ENCODE measurements around the gene LRIG1.

Gene LRIG1

GRCh38 chr3:66383998-66384745 lies 116.7 kb downstream of the LRIG1 start:
- no peak for TF ChIP-seq RAD21 (IDR thresholded peaks at IDR 0.05; ENCODE audit: low read depth)
- no peak for TF ChIP-seq CEBPB (IDR thresholded peaks at IDR 0.05)
- no peak for TF ChIP-seq EP300 (IDR thresholded peaks at IDR 0.05; ENCODE audit: borderline replicate concordance)
- no peak for TF ChIP-seq NFIC (IDR thresholded peaks at IDR 0.05)
- no peak for TF ChIP-seq TEAD4 (IDR thresholded peaks at IDR 0.05)
- TF ChIP-seq TCF12 (IDR thresholded peaks at IDR 0.05; ENCODE audit: low read depth) = no peak
- TF ChIP-seq TAF1 (IDR thresholded peaks at IDR 0.05; ENCODE audit: low read depth) = no peak
- TF ChIP-seq MAX (IDR thresholded peaks at IDR 0.05) = no peak
- TF ChIP-seq, protein P1, sequence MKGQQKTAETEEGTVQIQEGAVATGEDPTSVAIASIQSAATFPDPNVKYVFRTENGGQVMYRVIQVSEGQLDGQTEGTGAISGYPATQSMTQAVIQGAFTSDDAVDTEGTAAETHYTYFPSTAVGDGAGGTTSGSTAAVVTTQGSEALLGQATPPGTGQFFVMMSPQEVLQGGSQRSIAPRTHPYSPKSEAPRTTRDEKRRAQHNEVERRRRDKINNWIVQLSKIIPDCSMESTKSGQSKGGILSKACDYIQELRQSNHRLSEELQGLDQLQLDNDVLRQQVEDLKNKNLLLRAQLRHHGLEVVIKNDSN (IDR thresholded peaks at IDR 0.05) = no peak
- no peak for TF ChIP-seq YY1 (IDR thresholded peaks at IDR 0.05; ENCODE audit: low read depth)
- TF ChIP-seq REST (IDR thresholded peaks at IDR 0.05; ENCODE audit: low read depth) = no peak
- TF ChIP-seq FOXM1 (IDR thresholded peaks at IDR 0.05; ENCODE audit: borderline replicate concordance, low read depth) = no peak
- TF ChIP-seq EGR1 (IDR thresholded peaks at IDR 0.05) = no peak
- no peak for TF ChIP-seq ZBTB7A (IDR thresholded peaks at IDR 0.05; ENCODE audit: low read depth)

DNA sequence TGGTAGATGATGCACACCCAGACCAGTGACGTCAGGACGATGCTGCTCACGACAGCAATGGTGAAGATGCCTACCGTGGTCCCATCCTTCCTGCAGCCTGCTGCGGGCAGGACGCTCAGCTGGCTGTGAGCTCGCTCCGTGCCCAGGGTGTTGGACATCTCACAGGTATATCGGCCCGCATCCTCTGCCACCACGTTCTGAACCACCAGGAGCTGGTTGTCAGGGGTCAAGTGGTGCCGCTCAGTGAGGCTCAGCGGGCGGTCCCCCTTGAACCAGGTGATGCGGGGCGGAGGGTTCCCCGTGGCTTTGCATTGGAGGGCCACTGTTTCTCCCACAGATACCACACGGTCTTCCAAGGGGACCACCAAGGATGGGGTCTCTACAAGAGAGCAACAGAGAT lies 117.8 kb downstream of the LRIG1 start:
- no peak for TF ChIP-seq YY1 (IDR thresholded peaks at IDR 0.05; ENCODE audit: low read depth)
- no peak for TF ChIP-seq TAF1 (IDR thresholded peaks at IDR 0.05; ENCODE audit: low read depth)
- TF ChIP-seq, protein P1 (IDR thresholded peaks at IDR 0.05) = no peak
- TF ChIP-seq MAX (IDR thresholded peaks at IDR 0.05) = no peak
- no peak for TF ChIP-seq RAD21 (IDR thresholded peaks at IDR 0.05; ENCODE audit: low read depth)
- no peak for TF ChIP-seq EGR1 (IDR thresholded peaks at IDR 0.05)
- TF ChIP-seq EP300 (IDR thresholded peaks at IDR 0.05; ENCODE audit: borderline replicate concordance) = no peak
- no peak for TF ChIP-seq TCF12 (IDR thresholded peaks at IDR 0.05; ENCODE audit: low read depth)

DNA sequence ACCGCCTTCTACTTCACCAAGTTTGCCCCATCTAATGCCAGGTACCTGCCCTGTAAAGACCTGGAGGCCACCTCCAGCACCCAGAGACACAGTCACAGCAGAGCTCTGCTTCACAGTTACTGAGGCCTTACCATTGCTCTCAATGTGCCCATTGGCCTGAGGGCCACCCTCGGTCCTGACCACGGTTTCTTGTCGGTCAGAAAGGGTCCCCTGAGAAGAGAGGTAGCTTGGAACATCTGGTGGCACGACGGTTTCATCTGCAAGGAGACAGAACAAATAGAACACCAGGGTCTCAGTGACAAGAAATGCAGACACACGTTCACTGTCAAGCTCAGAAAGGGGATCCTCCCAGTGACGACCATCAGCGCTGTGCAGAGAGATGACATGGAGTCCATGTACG lies 118.7 kb downstream of the LRIG1 start:
- TF ChIP-seq EGR1 (IDR thresholded peaks at IDR 0.05) = no peak
- TF ChIP-seq FOXM1 (IDR thresholded peaks at IDR 0.05; ENCODE audit: borderline replicate concordance, low read depth) = no peak
- no peak for TF ChIP-seq ZBTB7A (IDR thresholded peaks at IDR 0.05; ENCODE audit: low read depth)
- TF ChIP-seq, protein P1 (IDR thresholded peaks at IDR 0.05) = no peak
- no peak for TF ChIP-seq REST (IDR thresholded peaks at IDR 0.05; ENCODE audit: low read depth)
- TF ChIP-seq YY1 (IDR thresholded peaks at IDR 0.05; ENCODE audit: low read depth) = no peak
- no peak for TF ChIP-seq TAF1 (IDR thresholded peaks at IDR 0.05; ENCODE audit: low read depth)
- TF ChIP-seq MAX (IDR thresholded peaks at IDR 0.05) = no peak
- TF ChIP-seq RAD21 (IDR thresholded peaks at IDR 0.05; ENCODE audit: low read depth) = no peak
- no peak for TF ChIP-seq NFIC (IDR thresholded peaks at IDR 0.05)
- no peak for TF ChIP-seq CEBPB (IDR thresholded peaks at IDR 0.05)
- TF ChIP-seq CREB1 (IDR thresholded peaks at IDR 0.05; ENCODE audit: low read depth) = no peak
- TF ChIP-seq TEAD4 (IDR thresholded peaks at IDR 0.05) = no peak
- no peak for TF ChIP-seq EP300 (IDR thresholded peaks at IDR 0.05; ENCODE audit: borderline replicate concordance)

DNA sequence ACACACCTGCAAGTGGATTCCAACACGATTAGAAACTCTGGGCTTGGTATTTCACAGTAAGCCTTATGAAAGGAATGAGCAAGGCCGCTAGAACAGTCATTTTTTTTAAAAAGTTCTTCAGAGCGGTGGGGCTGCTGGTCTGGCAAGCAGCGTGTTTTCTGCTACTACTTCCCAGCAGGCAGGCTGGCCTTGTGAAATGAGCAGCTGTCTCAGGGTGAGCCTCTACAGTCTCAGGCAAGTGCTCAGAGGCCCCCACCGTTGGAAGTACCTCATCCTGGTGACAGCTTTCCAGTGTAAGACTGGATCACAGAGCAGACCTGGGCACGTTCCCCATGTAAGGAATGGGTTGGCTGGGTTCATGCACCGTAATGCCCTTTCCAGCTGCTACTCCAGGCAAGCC lies 119.2 kb downstream of the LRIG1 start:
- TF ChIP-seq REST (IDR thresholded peaks at IDR 0.05; ENCODE audit: low read depth) (no peak), RAD21 (IDR thresholded peaks at IDR 0.05; ENCODE audit: low read depth) (no peak), NFIC (IDR thresholded peaks at IDR 0.05) (no peak), CEBPB (IDR thresholded peaks at IDR 0.05) (no peak), TEAD4 (IDR thresholded peaks at IDR 0.05) (no peak), FOXM1 (IDR thresholded peaks at IDR 0.05; ENCODE audit: borderline replicate concordance, low read depth) (no peak), TAF1 (IDR thresholded peaks at IDR 0.05; ENCODE audit: low read depth) (no peak), EGR1 (IDR thresholded peaks at IDR 0.05) (no peak)

Measured in Ishikawa (cell line).